ENCODE data around the gene WDR27.
"Not testable (repeated sequence)": the region's sequence is repeated elsewhere in the genome, so short reads cannot be mapped to it uniquely, and the experiment has no call there.

The WDR27 gene

DNA sequence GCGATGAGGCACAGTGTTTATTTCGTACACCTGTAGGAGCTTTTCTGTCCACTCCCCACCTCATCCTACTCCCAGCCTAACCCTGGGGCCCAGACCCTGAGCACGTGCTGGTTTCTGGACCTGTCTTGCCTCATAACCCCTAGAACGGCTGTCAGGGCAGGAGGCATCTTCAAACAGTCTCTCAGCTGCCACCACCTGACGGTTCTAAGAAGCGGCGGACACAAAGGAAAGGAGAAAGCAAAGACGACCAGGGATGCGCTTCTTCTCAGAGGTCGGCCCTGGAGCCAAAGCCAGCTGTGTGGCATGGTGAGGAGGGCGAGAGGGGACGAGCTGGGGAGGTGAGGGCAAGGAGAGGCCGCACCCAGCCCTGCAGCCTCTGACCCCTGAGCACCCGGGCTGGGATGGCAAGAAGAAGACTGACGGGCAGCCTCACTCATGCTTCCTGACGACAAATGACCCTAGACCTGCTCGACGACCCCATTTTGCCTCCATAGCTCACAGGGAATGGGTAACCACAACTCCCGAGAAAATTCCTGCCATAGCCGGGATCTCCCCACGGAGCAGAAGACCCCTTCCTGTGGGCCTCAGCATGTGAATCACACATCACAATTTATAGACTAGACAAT, 62.1 kb downstream of the WDR27 start:
- DNase-seq (ENCODE audit: low read depth): no peak

DNA sequence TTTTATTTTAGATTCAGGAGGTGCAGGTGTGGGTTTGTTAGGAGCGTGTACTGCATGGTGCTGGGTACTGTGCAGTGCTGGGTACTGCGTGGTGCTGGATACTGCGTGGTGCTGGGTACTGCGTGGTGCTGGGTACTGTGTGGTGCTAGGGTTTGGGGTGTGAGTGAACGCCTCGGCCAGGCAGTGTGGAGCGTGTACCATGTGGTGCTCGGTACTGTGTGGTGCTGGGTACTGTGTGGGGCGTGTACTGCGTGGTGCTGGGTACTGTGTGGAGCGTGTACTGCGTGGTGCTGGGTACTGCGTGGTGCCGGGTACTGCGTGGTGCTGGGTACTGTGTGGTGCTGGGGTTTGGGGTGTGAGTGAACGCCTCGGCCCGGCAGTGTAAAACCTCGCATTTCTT, 62.9 kb downstream of the WDR27 start:
- DNase-seq (ENCODE audit: low read depth): no peak

GRCh38 chr6:169638388-169638787, 63.4 kb downstream of the WDR27 start:
- DNase-seq (ENCODE audit: low read depth): no peak

DNA sequence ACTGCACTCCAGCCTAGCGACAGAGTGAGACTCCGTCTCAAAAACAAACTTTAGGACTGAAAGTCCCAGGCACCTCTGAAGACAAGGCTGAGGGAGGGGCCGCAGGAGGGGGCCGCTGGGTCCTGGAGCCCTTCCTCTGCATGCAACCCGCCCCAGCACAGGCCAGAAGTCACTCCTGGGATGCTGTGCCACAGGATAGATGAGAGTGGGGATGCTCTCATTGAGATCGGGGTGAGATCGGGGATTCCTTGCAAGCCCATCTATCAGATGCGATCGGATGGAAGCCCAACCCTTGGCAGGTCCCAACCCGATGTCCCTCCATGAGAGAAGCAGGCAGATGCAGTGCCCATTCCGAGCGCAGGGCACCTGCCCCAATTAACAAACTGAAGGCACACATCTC, 66.5 kb downstream of the WDR27 start:
- DNase-seq (ENCODE audit: low read depth): no peak

- no peak for DNase-seq (ENCODE audit: low read depth)
Measured at GRCh38 chr6:169632841-169633240, 69.0 kb downstream of the WDR27 start.

GRCh38 chr6:169629256-169629655, 72.6 kb downstream of the WDR27 start:
- no peak for DNase-seq (ENCODE audit: low read depth)

DNA sequence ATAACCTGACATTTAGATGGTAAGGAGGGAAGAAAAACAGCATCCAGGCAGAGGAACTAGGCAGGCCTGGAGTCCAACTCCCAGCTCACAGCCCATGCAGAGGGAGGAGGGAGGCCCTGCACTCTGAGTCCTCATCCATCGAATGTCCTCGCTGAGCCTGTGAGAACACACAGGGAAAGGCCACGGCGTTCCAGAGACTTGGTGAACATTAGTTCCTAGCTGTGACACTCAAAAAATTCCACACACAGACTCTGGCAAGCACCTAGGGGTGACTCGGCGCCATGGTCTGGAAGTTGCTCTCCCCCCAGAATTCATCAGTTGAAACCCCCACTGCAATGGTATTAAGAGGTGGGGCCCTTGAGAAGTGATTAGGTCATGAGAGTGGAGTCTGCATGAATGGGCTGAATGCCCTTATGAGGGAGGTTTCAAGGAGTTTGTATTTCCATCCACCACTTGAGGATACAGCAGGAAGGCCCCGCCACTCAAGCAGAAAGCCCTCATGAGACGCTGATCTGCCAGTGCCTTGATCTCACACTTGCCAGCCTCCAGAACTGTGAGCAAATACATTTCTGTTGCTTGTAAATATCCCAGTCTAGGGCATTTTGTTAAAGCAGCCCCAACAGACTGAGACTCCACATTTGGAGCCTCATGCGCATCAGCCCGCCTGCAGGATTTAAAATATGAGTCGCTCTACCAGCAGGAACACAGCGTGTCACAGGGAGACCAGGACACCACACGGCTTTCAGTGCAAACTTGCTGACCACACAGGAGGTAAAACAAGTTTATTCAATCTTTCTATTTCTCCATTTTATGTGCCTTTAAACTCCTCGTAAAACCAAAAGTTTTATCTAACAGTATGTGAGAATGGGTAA, 73.9 kb downstream of the WDR27 start:
- DNase-seq (ENCODE audit: low read depth): no peak

- no peak for DNase-seq (ENCODE audit: low read depth)
Measured at GRCh38 chr6:169626649-169627048, 75.2 kb downstream of the WDR27 start.

GRCh38 chr6:169626169-169626568, 75.7 kb downstream of the WDR27 start:
- no peak for DNase-seq (ENCODE audit: low read depth)

GRCh38 chr6:169625376-169625775, 76.5 kb downstream of the WDR27 start:
- no peak for DNase-seq (ENCODE audit: low read depth)

- DNase-seq (ENCODE audit: low read depth): no peak
Measured at GRCh38 chr6:169624785-169625184, 77.0 kb downstream of the WDR27 start.

- DNase-seq (ENCODE audit: low read depth): no peak
Measured at GRCh38 chr6:169623975-169624374, 77.9 kb downstream of the WDR27 start.

GRCh38 chr6:169623343-169623742, 78.5 kb downstream of the WDR27 start:
- DNase-seq (ENCODE audit: low read depth): no peak

GRCh38 chr6:169622618-169623017, 79.2 kb downstream of the WDR27 start:
- no peak for DNase-seq (ENCODE audit: low read depth)

GRCh38 chr6:169621311-169621710, 80.5 kb downstream of the WDR27 start:
- DNase-seq (ENCODE audit: low read depth): no peak

DNA sequence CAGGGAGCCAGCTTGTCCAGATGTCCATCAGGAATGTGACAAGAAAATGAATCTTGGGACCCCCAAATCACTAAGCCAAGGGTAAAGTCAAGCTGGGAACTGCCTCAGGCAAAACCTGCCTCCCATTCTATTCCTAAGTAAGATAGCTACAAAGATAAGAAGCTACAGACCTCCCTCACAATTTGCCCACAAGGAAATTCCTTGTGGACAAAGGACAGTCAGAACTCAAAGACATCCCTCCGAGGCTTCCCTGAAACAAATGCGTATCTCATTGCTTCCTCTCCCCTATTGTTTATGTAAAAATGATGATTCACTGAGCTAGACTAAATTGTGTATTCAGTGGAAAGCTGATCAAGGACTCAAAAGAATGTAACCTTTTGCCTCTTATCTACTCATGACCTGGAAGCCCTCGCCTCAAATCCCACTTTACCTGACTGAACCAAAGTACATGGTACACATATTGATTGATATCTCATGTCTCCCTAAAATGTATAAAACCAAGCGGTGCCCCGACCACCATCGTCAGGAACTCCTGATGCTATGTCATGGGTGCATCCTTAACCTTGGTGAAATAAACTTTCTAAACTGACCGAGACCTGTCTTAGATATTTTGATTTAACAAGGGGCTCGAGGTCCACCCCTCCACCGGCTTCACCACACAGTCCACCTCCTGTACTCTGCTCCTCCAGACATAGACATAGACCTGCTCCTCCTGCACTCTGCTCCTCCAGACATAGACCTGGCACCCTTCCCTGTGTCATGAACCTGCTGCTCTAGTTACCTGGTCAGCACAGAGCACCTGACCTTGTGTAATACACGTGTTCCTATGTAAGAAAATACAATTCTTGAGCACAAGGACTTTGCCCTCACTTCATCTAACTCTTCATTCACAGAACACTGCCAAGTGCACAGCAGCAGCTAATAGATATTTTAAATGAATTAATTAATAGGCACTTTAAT, 81.4 kb downstream of the WDR27 start:
- DNase-seq (ENCODE audit: low read depth): peak; percentile 88

DNA sequence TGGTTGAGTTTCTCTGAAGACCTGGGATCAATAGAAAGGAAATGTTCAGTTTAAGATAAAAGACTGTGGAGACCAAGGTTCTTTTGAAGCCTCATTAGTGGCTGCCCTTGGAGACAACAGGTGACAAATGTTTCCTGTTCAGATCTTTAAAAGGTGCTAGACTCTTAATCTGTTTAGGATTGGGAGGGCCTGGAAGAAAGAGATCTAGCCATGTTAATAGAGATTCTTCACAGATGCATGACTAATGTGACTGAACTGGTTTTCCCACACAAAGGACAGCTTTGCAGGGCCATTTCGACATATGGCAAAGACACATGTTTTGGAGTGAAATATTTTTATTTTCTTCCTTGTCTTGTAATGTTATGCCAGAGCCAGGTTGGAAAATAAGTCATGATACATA, 82.2 kb downstream of the WDR27 start:
- DNase-seq (ENCODE audit: low read depth): peak; percentile 65

GRCh38 chr6:169618526-169619490, 83.0 kb downstream of the WDR27 start:
- DNase-seq (ENCODE audit: low read depth): peak; percentile 84

- DNase-seq (ENCODE audit: low read depth): no peak
Measured at GRCh38 chr6:169617562-169617961, 84.3 kb downstream of the WDR27 start.

GRCh38 chr6:169608609-169609008, 93.2 kb downstream of the WDR27 start:
- DNase-seq (ENCODE audit: low read depth): not testable (repeated sequence)

DNA sequence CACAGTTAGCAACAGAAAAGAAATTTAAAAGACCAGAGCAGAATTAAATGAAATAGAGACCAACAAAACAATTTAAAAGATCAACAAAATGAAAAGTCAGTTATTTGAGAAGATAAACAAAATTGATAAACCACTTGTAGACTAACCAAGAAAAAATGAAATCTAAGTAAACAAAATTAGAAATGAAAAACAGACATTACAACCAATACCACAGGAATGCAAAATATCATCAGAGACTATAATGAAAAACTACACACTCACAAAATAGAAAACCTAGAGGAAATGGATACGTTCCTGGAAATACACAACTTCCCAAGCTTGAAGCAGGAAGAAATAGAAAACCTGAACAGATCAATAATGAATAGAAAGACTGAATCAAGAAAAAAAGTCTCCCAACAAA, 97.8 kb downstream of the WDR27 start:
- peak; percentile 19 for DNase-seq (ENCODE audit: low read depth)

Measured in ELR (cell line).